Measurements from ENCODE around the gene ZNF423.
A peak's percentile ranks its signal among the peaks of the same experiment; 100 is the strongest.

The ZNF423 gene

DNA sequence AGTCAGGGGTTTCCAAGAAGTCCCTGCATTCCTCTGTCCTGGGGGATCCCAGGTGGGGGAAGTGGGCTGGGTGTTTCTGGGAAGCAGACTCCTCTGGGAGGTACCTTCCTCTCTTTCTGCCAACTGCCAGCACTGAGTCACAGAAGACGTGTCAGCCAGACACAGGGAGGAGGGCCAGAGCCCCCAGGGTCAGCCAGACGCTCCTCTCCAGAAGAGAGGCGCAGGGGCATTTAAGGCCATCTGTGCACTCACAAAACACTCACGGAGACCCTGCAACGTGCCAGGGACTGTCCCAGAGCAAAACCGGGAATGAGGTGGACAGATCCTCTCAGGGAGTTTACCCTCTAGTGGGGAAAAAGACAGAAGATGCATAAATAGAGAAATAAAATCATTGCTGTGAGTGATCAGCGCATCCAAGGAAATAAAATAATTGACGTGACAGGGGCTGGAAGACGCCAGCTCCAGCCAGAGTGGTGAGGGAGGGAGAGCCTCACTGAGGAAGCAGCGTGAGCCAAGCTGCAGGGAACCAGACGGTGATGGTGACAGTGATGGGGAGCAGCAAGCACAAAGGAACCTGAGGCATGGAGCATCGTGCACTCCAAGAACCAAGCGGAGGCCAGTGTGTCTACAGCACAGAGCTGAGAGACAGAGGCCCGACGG is 105.4 kb downstream of the ZNF423 start:
- Histone ChIP-seq H3K9me3 (ENCODE audit: control insufficient read depth, low read length) (no peaks in the 10 kb centered on the region), H3K4me1 (ENCODE audit: control insufficient read depth, insufficient read depth, low read length, poor library complexity, severe bottlenecking) (peaks cover 32% of the 10 kb centered on the region), H3K27ac (ENCODE audit: low read depth, low read length, severe bottlenecking) (peak overlapping the region; percentile 29), H3K4me3 (ENCODE audit: extremely low read depth, insufficient read depth, low read length, poor library complexity, severe bottlenecking) (no peak overlapping the region), H3K36me3 (ENCODE audit: control insufficient read depth, insufficient read depth, low read length) (no peaks in the 10 kb centered on the region)
- 73 to 74% methylated on average over 11 to 15 of the region's 15 CpGs for WGBS, 2 experiments (ENCODE audit: insufficient coverage in 2 of 2)

DNA sequence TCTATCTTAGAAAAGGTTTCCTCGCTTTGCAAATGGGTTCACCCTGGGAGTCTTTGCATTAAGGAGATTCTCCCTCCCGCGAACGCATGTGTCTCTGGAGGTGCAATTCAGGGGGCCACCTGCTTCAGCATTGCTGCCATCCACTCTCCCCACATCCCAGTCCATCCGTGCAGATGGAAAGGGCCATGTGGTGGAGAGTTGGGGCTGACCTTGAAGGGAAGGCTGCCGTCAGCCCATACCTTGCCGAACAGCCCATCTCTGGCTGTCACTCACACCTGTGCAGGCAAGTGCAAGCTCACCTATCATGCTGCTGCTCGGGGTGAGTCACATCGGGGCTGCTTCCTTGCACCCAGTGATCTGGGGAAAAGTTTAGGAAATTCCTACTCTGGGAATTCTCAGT is 106.1 kb downstream of the ZNF423 start:
- WGBS, 2 experiments (ENCODE audit: insufficient coverage in 2 of 2), result 67 to 81% methylated on average over 2 to 6 of the region's 9 CpGs
- Histone ChIP-seq H3K4me3 (ENCODE audit: extremely low read depth, insufficient read depth, low read length, poor library complexity, severe bottlenecking) (no peak overlapping the region), H3K36me3 (ENCODE audit: control insufficient read depth, insufficient read depth, low read length) (no peaks in the 10 kb centered on the region), H3K9me3 (ENCODE audit: control insufficient read depth, low read length) (no peaks in the 10 kb centered on the region), H3K27ac (ENCODE audit: low read depth, low read length, severe bottlenecking) (no peak overlapping the region), H3K4me1 (ENCODE audit: control insufficient read depth, insufficient read depth, low read length, poor library complexity, severe bottlenecking) (peaks cover 27% of the 10 kb centered on the region)

DNA sequence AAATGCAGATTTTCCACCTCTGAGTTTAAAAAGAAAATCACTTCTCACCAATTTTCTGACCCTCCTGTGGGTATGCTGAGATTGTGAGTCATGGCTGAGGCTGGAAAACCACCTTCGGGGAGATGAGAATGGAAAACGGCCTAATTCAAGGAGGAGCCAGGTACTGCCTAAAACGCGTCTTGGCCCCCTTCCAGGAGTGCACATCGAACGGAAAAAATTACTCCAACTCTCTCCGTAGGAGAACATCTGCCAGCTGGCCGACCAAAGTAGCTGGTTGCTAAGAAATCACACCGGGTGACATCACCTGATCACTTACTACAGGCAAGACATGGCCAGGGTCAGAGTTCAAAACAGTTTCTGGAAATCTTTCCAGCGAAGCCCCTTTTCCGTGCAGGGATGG is 107.6 kb downstream of the ZNF423 start:
- H3K9me3 ChIP-seq (ENCODE audit: control insufficient read depth, low read length), result no peaks in the 10 kb centered on the region
- peaks cover 20% of the 10 kb centered on the region for H3K4me1 ChIP-seq (ENCODE audit: control insufficient read depth, insufficient read depth, low read length, poor library complexity, severe bottlenecking)
- H3K36me3 ChIP-seq (ENCODE audit: control insufficient read depth, insufficient read depth, low read length), result no peaks in the 10 kb centered on the region
- H3K27ac ChIP-seq (ENCODE audit: low read depth, low read length, severe bottlenecking), result no peak overlapping the region
- no peak overlapping the region for H3K4me3 ChIP-seq (ENCODE audit: extremely low read depth, insufficient read depth, low read length, poor library complexity, severe bottlenecking)
- 91 to 92% methylated on average over 11 of the region's 11 CpGs for WGBS, 2 experiments (ENCODE audit: insufficient coverage in 2 of 2)

DNA sequence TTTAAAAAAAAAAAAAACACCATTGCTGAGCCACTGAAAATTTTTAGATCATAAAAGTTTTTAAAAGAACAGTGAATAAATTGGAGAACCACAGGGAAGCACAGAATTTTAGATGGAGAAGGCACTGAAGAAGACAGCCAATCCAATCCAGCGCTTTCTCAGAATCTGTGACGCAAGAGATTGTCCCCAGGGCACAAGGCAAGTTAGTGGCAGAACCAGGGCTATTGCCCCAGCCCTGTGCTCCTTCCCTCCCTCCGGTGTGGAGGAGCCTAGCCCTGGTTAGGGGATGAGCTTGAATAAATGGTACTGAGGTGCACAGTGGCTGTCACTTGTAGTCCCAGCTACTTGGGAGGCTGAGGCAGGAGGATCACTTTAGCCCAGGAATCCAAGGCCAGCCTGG is 108.3 kb downstream of the ZNF423 start:
- H3K9me3 ChIP-seq (ENCODE audit: control insufficient read depth, low read length), result no peaks in the 10 kb centered on the region
- H3K4me3 ChIP-seq (ENCODE audit: extremely low read depth, insufficient read depth, low read length, poor library complexity, severe bottlenecking), result no peak overlapping the region
- no peaks in the 10 kb centered on the region for H3K36me3 ChIP-seq (ENCODE audit: control insufficient read depth, insufficient read depth, low read length)
- 100% methylated on average over 2 of the region's 3 CpGs for WGBS, 2 experiments (ENCODE audit: insufficient coverage in 2 of 2)
- no peak overlapping the region for H3K27ac ChIP-seq (ENCODE audit: low read depth, low read length, severe bottlenecking)
- H3K4me1 ChIP-seq (ENCODE audit: control insufficient read depth, insufficient read depth, low read length, poor library complexity, severe bottlenecking), result peaks cover 20% of the 10 kb centered on the region

DNA sequence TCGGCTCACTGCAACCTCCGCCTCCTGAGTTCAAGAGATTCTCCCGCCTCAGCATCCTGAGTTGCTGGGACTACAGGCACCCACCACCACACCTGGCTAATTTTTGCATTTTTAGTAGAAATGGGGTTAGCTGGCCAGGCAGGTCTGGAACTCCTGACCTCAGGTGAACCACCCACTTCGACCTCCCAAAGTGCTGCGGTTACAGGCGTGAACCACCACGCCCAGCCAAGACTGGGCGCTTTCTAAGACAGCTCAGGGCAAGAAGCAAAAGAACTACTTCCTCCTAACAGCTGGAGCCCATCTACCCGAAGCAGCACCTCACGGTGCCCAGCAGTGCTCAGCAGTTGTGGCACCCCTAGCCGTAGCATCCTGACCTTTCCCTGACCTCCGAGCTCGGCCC is 109.4 kb downstream of the ZNF423 start:
- Histone ChIP-seq H3K4me3 (ENCODE audit: extremely low read depth, insufficient read depth, low read length, poor library complexity, severe bottlenecking) (no peak overlapping the region), H3K27ac (ENCODE audit: low read depth, low read length, severe bottlenecking) (no peak overlapping the region), H3K4me1 (ENCODE audit: control insufficient read depth, insufficient read depth, low read length, poor library complexity, severe bottlenecking) (peaks cover 20% of the 10 kb centered on the region), H3K9me3 (ENCODE audit: control insufficient read depth, low read length) (no peaks in the 10 kb centered on the region), H3K36me3 (ENCODE audit: control insufficient read depth, insufficient read depth, low read length) (no peaks in the 10 kb centered on the region)
- 92 to 96% methylated on average over 10 to 13 of the region's 13 CpGs for WGBS, 2 experiments (ENCODE audit: insufficient coverage in 2 of 2)

DNA sequence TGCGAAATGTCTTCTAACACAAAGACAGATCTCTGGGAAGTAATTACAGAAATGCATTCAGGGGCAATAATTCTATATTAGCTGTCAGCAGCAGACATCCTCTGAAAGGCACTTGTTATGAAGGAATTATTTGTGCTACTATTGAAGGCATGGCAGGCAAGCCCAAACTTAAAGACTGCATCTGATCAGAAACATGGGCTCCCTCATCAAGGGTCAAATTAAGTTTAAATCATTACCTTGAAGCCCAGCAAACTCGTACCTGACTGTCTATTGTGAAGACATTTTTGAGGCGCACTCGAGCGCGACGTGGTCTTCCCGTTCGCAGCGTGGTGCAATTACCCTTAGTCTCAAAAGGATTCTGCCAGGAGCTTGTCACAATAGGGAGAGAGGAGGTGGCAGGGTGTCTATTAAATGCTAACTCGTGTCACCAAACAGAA is 110.6 kb downstream of the ZNF423 start:
- no peak overlapping the region for H3K27ac ChIP-seq (ENCODE audit: low read depth, low read length, severe bottlenecking)
- H3K36me3 ChIP-seq (ENCODE audit: control insufficient read depth, insufficient read depth, low read length), result no peaks in the 10 kb centered on the region
- peaks cover 13% of the 10 kb centered on the region for H3K4me1 ChIP-seq (ENCODE audit: control insufficient read depth, insufficient read depth, low read length, poor library complexity, severe bottlenecking)
- WGBS, 2 experiments (ENCODE audit: insufficient coverage in 2 of 2), result 98% methylated on average over 8 to 10 of the region's 11 CpGs
- H3K4me3 ChIP-seq (ENCODE audit: extremely low read depth, insufficient read depth, low read length, poor library complexity, severe bottlenecking), result no peak overlapping the region
- H3K9me3 ChIP-seq (ENCODE audit: control insufficient read depth, low read length), result no peaks in the 10 kb centered on the region

DNA sequence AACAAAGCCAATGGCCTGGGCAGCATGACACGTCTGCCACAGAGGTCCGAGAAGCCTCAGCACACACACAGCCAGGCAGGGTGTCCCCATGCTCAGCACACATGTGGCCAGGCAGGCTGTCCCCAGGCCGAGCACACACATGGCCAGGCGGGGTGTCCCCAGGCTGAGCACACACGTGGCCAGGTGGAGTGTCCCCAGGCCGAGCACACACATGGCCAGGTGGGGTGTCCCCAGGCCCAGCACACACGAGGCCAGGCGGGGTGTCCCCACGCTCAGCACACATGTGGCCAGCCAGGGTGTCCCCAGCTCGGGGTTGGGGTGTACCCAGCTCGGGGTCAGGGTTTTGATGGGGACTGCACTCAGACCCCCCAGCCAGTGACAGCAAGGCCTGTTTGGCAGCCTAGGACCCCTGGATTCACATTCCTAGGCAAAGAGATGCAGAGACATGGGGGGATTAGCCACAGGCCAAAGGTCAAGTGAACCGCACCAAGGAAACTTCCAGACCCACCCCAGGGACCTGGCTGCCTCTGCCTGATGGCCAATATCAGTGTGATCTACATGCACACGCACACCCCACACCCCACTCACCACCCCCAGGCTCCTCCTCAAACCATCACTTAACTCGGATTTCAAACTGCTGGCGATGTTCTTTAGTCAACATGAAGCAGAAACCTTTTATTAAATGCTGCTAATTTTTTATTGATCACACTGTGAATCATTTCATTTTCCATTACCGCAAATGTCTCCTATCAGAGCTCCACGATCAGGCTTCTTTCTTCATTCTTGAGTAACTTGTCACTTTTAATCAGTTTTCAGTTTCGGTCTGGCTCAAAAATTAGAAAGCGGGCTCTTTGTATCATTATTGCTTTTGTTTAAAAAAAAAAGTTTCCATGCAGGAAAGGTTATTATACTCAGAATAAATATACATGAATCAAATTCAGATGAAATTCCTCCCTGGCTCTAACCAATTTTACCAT is 111.4 kb downstream of the ZNF423 start:
- no peak overlapping the region for H3K27ac ChIP-seq (ENCODE audit: low read depth, low read length, severe bottlenecking)
- 90 to 91% methylated on average over 16 to 17 of the region's 19 CpGs for whole genome bisulfite sequencing, 2 experiments (ENCODE audit: insufficient coverage in 2 of 2)
- peaks cover 9% of the 10 kb centered on the region for H3K4me1 ChIP-seq (ENCODE audit: control insufficient read depth, insufficient read depth, low read length, poor library complexity, severe bottlenecking)
- H3K36me3 ChIP-seq (ENCODE audit: control insufficient read depth, insufficient read depth, low read length), result no peaks in the 10 kb centered on the region
- no peak overlapping the region for H3K4me3 ChIP-seq (ENCODE audit: extremely low read depth, insufficient read depth, low read length, poor library complexity, severe bottlenecking)
- H3K9me3 ChIP-seq (ENCODE audit: control insufficient read depth, low read length), result no peaks in the 10 kb centered on the region

DNA sequence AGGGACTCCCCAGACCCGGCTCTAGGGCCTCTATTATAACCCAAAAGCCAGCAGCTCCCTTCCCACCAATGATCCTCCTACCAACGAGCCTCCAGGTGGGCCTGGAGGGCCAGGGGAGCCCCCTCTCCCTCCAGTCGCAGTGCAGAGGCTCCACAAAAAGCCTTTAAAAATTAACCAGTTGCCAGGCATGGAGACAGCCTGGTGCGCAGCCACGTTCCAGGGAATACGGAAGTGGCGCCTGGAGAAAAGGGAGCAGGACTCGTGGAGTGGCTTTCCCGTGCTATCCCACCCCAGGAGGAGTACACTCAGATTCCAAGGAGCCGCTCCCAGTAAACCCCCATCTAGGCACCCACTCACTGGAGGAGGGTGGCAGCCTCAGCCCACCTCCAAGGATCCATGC is 112.3 kb downstream of the ZNF423 start:
- H3K4me3 ChIP-seq (ENCODE audit: extremely low read depth, insufficient read depth, low read length, poor library complexity, severe bottlenecking), result no peak overlapping the region
- 85 to 94% methylated on average over 7 of the region's 10 CpGs for WGBS, 2 experiments (ENCODE audit: insufficient coverage in 2 of 2)
- H3K36me3 ChIP-seq (ENCODE audit: control insufficient read depth, insufficient read depth, low read length), result no peaks in the 10 kb centered on the region
- no peak overlapping the region for H3K27ac ChIP-seq (ENCODE audit: low read depth, low read length, severe bottlenecking)
- no peaks in the 10 kb centered on the region for H3K9me3 ChIP-seq (ENCODE audit: control insufficient read depth, low read length)
- H3K4me1 ChIP-seq (ENCODE audit: control insufficient read depth, insufficient read depth, low read length, poor library complexity, severe bottlenecking), result peaks cover 8% of the 10 kb centered on the region

DNA sequence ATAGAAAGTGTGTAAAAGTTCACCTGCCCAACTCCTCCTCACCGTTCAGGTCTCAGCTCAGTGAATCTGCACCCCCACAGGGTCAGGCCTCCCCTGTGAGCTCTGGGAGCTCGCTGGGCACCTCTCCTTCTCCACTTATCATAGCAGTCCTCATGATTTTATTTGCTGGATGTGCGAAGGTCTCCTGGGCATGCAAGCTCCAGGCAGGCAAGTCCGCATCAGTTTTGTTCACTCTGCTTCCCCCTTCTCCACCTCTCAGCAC is 112.8 kb downstream of the ZNF423 start:
- Histone ChIP-seq H3K4me1 (ENCODE audit: control insufficient read depth, insufficient read depth, low read length, poor library complexity, severe bottlenecking) (peaks cover 5% of the 10 kb centered on the region), H3K9me3 (ENCODE audit: control insufficient read depth, low read length) (no peaks in the 10 kb centered on the region), H3K36me3 (ENCODE audit: control insufficient read depth, insufficient read depth, low read length) (no peaks in the 10 kb centered on the region), H3K4me3 (ENCODE audit: extremely low read depth, insufficient read depth, low read length, poor library complexity, severe bottlenecking) (no peak overlapping the region), H3K27ac (ENCODE audit: low read depth, low read length, severe bottlenecking) (no peak overlapping the region)
- 86% methylated on average over 3 of the region's 4 CpGs; no CpG with 5 or more reads in 1 of the 2 experiments for WGBS, 2 experiments (ENCODE audit: insufficient coverage in 2 of 2)

DNA sequence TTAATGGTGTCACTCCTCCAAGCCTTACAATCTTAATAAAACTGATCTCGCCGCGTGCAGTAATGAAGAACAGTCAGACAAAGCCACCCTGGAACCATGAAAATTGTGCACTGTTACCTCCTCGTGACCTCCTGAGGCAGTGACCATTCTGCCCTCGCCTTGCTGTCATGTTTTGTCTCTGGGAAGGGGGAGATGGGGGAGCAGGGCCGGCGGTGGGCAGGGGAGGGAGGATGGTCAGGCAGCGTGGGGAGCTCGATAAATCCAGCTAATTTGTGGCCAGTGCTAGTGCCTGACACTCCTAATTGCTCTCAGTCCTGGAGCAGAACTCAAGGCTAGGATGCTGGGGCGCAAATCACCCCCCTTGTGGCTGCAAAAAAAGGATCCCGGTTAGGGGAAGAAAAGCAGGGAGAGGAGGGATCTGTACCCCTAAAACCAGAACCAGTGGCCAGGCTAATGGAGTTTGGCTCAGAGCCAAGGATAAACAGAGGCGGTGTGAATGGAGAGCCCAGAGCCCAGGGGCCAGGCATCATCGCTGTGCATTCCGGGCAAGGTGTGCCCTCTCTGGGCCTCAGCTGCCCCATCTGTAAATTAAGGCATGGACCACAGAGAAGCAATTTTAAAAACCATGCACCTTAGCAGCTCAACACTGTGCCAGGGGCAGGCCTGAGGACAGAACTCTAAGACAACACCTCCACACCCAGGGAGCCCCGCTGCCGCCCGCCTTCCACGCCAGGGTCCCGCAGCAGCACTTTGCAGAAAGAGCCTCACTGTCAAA is 113.3 kb downstream of the ZNF423 start:
- H3K27ac ChIP-seq (ENCODE audit: low read depth, low read length, severe bottlenecking), result no peak overlapping the region
- H3K9me3 ChIP-seq (ENCODE audit: control insufficient read depth, low read length), result no peaks in the 10 kb centered on the region
- WGBS, 2 experiments (ENCODE audit: insufficient coverage in 2 of 2), result 86 to 95% methylated on average over 11 to 12 of the region's 19 CpGs
- no peak overlapping the region for H3K4me3 ChIP-seq (ENCODE audit: extremely low read depth, insufficient read depth, low read length, poor library complexity, severe bottlenecking)
- H3K4me1 ChIP-seq (ENCODE audit: control insufficient read depth, insufficient read depth, low read length, poor library complexity, severe bottlenecking), result peaks cover 1% of the 10 kb centered on the region
- no peaks in the 10 kb centered on the region for H3K36me3 ChIP-seq (ENCODE audit: control insufficient read depth, insufficient read depth, low read length)
